LNCAP (cell line): Measurements from ENCODE around the gene SMIM31.
A peak's percentile ranks its signal among the peaks of the same experiment; 100 is the strongest.

Source experiments
- CTCF ChIP-seq: fragments of 450-650 bp; IDR thresholded peaks from 2 replicates; pipeline ENCODE4 v1.5.1; 2017; ENCODE audit warnings: mild to moderate bottlenecking

SMIM31 gene

GRCh38 chr4:164734484-164734883, 19.4 kb upstream of the SMIM31 start:
- no peak for TF ChIP-seq CTCF

GRCh38 chr4:164748375-164748774, 5.6 kb upstream of the SMIM31 start:
- peak; percentile 44 for TF ChIP-seq CTCF

GRCh38 chr4:164755432-164755831, 1.5 kb downstream of the SMIM31 start:
- TF ChIP-seq CTCF, result no peak

- no peak for TF ChIP-seq CTCF
Measured at GRCh38 chr4:164756686-164757085, 2.8 kb downstream of the SMIM31 start.

- no peak for TF ChIP-seq CTCF
Measured at GRCh38 chr4:164761241-164761640, 7.3 kb downstream of the SMIM31 start.

- no peak for TF ChIP-seq CTCF
Measured at GRCh38 chr4:164761746-164762275, 7.9 kb downstream of the SMIM31 start.

- no peak for TF ChIP-seq CTCF
Measured at GRCh38 chr4:164765096-164765495, 11.2 kb downstream of the SMIM31 start.

- no peak for TF ChIP-seq CTCF
Measured at GRCh38 chr4:164765833-164766232, 11.9 kb downstream of the SMIM31 start.
